ENCODE results near the gene ITGB7.
"Not testable (repeated sequence)": the region's sequence is repeated elsewhere in the genome, so short reads cannot be mapped to it uniquely, and the experiment has no call there.

The ITGB7 gene

DNA sequence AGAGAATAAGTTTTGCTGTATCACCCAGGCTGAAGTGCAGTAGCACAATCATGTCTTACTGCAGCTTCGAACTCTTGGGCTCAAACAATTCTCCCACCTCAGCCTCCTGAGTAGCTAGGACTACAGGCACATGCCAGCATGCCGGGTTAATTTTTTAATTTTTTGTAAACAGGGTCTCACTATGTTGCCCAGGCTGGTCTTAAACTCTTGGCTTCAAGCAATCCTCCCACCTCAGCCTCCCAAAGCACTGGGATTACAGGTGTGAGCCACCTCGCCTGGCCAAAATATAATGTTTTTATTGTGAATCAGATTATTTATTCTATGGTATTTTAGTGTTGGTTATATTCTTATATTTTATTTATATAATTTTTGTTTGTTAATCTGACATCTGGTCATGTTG, 30.3 kb downstream of the ITGB7 start:
- no peak for DNase-seq

DNA sequence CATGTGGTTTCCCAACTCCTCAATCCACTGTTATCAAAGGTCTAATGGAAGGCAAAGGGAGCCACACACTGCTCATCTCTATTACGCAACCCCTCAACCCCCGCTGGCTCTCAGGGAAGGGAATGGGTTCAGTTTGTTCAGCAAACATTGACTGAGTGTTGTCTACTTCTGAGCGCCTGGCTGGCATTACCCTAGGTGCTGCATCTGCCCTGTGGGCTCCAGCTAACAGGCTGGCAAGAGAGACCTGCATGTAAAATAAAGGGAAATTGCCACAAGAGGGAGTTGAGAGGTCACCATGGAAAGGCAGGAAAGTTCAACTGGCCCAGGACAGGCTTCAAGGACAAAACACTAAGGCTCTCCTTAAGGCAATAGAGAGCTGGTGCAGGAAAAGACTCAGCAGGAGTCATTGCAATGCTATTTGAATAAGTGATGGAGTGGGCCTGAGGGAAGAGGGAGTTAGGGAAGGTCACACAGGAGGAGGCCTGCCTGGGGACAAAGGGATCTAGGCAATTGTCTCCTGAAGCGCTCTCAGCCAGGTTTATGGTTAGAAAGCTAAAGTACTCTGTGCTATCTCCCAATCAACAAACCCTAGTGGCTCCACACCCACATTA, 32.1 kb downstream of the ITGB7 start:
- no peak for DNase-seq

DNA sequence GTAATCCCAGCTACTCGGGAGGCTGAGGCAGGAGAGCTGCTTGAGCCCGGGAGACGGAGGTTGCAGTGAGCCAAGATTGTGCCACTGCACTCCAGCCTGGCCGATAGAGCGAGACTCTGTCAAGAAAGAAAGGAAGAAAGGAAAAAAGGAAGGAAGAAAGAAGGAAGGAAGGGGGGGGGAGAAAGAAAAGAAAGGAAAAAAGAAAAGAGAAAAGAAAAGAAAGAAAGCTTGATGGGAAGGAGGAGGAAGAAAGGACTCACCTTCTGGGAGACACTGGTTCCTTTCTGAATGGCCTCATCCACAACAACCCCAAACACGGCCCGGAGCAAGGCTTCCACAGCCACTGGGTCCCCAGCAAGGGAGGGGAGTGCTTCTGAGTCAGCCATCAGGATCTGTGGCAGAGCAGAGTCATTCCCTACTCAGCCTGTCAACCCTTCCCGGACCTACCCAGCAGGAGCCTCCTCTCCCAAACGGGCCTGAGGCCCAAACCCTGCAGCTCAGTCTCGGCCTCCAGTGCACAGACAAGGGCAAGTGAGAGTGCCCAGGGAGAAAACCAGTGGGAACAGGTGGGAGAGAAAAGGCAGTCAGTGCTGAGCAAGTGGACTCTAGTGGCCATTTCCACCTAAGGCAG, 33.9 kb downstream of the ITGB7 start:
- DNase-seq, result no peak

DNA sequence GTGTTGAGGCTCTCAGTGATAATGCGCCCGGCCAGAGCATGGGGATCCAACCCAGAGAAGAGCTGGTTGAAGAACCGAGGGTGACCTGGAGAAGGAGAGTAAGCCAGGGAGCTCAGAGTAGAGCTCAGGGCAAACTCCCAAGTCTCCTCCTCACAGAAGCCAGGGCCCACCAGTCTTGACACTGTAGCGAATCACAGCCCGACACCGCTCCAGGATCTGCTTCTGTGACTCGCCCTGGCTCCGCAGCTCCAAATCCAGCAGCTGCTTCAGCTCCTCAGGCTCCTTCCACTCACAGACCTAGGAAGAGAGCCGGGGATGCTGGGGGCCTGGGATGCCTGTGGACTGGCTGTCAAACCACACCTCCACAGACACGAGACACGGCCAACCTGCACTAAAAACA, 34.7 kb downstream of the ITGB7 start:
- peak; percentile 14 for DNase-seq

DNA sequence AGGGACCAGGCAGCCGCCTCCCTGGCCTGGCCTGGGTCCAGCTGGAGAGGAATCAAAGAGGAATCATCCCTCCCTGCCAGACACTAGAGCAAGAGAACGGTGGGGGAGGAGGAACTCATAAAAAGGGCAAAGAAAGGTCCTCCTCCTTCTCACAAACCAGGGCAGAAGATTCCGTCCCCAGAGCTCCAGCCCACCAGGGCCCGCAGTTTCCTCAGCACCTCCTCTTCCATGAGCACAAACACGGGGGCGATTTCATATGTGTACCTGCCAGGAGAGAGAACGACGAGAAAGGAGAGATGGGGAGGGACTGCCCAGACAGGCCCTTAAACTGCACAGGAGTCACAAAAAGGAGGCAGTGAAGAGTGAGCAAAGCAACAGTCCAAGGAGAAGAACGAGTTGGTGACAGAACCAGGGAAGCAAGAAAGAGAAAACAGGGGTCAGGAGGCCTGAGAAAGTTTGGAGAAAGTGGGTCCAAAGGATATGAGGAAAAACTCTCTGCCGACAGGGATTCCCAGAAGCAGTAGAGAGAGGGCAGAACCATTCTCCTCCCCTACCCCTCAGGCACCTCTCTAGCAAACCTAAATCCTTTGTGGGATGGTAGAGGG, 35.2 kb downstream of the ITGB7 start:
- DNase-seq, result no peak

DNA sequence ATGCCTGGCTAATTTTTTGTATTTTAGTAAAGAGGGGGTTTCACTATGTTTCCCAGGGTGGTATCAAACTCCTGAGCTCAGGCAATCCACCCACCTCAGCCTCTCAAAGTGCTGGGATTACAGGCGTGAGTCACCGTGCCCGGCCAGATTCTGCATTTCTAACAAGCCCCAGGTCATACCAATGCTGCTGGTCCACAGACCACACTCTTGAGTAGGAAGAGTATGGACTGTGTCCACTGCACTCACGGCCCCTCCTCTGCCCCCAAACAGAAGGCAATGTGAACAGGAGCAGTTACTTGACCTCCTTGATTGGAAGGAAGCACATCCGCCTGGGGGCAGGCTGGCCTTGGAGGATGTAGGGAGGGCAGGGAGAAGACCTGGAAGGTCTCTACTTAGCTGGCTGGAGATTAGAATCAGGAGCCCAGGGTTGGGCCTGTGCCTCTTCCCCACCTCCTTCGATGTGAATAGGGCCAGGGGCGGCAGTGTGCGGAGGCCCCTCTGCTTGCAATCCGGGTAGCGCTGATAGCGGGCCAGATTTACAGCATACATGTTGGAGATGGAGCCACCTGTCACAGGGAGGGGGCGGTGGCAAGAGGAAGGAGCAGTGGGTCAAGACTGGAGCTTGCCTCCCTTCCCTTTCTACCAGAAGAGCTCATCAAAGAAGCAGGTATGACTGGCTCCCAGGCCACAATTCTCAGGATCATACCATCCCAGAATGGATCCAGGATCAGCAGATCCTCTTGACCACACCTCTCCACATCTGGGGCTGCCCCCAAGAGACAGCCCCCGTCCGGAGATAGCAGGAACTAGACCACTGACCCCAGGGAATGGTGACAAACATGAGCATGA, 36.0 kb downstream of the ITGB7 start:
- DNase-seq, result peak; percentile 9

DNA sequence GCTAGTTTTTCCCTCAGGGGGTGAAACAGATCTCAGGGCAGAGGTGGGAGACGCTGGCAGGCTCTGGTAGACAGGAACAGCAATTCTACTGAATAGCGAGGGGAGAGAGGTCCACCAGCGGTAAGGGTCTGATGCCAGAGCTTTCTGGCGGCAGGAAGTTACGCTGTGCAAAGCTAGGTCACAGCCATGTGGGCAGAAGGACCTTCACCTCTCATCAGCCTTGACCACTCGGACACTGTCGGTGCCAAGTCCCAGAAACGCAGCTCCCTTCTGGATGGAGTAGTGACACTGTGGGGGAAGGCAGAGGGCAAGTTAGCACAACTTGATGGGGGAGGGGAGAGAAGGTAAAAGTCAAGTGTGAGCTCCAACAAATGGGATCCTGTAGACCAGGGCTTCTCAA, 36.8 kb downstream of the ITGB7 start:
- DNase-seq, result peak; percentile 4

DNA sequence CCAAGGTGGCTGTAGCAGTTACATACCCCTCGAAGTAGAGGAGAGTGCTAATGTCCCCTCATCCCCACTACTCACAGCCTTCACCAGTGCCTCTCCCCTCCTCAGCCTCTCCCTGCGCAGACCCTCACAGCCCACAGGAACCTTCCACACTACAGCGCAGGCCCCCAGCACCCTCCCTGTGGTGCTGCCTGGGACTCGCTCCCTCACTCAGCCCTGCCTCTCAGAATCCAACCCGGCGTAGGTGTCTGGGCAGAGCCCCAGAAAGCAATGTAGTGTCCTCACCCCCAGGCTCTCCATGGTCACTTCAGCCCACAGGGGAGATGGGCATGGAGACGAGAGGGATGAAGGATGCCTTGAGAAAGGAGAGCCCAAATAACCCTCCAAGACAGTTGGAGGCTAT, 37.4 kb downstream of the ITGB7 start:
- peak; percentile 13 for DNase-seq

DNA sequence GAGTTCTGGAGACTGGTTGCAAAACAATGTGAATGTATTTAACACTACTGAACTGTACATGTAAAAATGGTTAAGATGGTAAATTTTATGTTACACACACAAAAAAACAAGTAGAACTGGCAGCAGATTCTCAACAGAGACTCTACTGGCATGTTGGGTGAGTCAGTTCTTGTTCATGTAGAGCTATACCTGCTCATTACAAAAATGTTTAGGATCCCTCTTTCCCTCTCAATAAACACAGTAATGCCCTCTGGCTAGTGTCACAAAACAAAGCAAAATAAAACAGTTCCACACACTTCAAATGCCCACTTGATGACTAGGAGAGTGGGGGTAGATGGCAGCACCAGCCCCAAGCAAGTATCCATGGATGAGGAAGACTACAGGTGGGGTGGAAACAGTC, 40.2 kb downstream of the ITGB7 start:
- no peak for DNase-seq

DNA sequence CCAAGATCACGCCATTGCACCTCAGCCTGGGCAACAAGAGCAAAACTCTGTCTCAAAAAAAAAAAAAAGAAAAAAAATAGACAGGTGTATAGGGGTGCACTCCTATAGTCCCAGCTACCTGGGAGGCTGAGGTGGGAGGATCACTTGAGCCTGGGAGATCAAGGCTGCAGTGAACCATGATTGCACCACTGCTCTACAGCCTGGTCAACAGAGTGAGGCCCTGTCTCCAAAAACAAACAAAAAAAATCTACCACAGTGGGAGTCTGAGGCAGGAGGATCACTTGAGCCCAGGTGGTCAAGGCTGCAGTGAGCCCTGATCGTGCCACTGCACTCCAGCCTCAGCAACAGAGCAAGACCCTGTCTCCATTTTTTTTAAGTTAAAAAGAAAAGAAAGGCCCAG, 44.0 kb downstream of the ITGB7 start:
- not testable (repeated sequence) for DNase-seq

DNA sequence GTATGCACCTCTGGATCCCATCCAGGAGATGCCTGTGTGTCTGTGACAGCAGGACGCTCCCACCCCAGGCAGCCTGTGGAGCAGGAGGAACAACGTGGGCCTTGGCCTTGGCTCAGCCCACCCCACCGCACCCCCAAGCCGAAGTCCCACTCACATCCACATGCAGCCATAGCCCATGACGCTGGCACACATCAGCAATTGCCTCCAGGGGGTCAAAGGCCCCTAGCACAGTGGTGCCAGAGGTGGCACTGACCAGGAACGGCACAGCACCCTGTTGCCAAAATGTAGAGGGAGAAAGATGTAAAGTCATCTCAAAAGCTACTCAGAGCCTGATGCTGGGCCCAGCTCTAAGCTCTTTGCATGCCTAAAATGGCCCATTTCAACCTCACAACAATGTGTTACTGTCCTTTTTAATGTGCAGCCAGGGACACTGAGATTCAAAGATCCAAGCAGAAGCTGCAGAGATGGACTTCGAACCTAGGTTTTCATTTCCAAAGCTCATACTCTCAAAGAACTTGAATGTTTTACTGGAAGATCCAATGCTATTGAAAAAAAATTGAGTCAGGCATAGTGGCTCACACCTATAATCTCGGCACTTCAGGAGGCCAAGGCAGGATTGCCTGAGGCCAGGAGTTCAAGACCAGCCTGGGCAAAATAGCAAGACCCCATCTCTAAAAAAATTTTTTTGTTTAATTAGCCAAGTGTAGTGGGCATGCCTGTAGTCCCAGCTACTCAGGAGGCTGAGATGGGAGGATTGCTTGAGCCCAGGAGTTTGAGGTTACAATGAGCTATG, 45.7 kb downstream of the ITGB7 start:
- no peak for DNase-seq

DNA sequence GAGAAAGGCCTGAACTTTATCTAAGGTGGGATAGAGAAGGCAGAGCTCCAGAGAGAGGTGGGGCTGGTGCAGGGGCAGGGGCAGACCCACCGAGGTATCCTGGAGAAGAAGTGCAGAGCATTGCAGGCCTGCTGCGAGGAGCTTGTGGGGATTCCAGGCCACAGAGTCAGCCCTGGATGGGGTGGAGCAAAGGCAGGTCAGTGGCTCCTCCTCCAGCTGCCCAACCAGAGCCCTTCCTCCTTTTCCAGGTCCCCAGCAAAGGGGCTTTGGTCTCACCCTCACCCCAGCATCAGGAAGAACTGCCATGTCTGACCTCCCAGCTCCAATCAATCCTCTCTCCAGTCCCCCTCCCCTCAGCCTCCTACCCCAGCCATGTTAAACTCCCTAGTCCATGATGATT, 46.4 kb downstream of the ITGB7 start:
- no peak for DNase-seq

DNA sequence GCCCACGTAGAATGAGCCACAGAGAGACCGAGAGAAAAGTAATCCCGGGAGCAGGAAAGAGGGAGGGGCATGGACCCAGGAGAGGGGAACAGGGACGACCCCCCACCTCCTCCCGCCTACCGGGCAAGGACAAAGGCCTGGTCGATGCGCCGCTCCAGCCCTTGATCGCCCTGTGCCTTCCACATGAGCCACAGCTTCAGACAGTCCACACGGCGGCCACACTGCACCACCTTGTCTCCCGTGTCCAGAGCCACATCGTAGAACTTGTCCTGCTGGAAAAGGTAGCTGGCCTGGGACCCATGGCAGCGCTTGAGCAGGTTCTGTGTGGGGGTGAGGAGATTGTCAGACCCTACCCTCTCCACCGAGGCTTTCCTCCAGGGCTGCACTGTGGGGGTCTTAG, 47.1 kb downstream of the ITGB7 start:
- DNase-seq, result no peak

DNA sequence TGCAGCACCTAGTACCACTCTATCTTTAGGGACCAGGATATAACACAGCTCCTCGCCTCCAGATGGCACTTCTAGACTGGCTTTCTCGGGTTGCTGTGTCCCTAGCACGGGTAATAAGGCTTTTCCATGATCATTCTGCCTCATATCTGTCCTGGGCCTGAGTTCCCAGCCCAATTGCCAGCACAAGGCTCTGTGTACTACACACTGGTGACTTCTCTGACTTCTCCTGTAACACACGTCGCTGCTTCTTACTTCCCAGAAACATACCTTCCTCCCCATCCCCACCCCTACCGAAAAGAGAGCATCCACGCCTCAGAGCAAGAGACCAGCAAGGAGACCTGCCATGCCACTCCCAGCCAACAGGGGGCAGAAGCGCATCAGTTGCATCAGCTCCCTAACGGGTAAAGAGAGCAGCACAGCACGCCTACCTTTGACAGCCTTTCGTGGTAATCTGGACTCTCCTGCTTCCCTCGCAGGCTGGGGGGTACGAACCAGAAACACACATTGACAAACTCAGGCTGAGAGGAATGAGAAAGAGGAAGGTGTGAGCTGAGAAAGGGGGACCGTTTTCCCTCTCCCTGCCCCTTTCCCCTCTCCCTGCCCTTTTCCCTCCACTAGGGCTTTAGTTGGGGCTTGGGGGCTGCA, 47.7 kb downstream of the ITGB7 start:
- peak; percentile 97 for DNase-seq

DNA sequence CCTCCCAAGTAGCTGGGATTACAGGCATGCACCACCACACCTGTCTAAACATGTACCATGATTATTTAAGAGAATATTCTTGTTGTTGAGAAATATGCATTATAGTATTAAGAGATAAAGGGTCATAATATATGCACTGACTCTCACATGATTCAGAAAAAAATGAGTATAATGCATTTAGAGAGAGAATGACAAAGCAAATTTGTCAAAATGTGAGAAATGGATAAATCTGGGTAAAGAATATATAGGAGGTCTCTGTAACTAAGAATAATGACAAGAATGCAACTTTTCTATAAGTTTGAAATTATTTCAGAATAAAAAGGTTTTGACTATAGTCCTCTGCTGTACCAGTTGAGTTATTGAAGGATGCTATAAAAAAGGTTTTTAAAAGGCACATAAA, 54.7 kb downstream of the ITGB7 start:
- DNase-seq, result no peak

DNA sequence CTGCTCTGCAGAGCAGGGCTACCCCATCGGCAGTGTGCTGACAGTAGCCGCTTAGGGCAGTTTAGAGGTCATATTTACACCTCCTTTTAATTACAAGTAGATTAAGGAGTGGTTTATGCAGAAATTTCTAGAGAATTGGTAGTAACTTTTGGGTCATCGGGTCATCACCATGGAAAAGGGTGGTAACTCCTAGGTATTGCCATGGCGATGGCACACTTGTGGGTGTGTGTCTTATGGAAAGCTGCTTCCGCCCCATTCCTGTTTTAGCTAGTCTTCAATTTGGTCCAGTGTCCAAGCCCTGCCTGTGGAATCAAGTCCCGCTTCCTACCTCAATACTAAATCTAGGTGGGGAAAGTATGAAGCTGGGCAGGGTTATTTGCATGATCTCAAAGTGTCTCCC, 56.0 kb downstream of the ITGB7 start:
- DNase-seq, result no peak

DNA sequence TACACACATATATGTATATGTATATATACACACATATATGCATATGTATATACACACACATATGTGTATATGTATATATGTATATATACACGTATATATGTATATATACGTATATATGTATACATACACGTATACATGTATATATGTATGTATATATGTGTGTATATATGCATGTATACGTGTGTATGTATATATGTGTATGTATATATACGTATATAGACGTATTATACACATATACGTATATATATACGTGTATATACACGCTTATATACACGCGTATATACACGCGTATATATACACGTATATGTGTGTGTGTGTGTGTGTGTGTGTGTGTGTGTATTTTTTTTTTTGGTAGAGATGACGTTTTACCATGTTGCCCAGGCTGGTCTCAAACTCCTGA, 59.4 kb downstream of the ITGB7 start:
- DNase-seq, result no peak

DNA sequence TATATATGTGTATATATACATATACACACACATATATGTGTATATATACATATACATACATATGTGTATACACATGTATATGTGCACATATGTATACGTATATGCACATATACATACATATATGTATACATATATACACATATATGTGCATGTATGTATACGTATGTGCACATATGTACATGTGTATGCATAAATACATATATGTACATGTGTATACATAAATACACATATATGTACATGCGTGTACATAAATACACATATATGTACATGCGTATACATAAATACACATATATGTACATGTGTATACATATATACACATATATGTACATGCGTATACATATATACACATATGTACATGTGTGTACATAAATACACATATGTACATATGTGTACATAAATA, 59.9 kb downstream of the ITGB7 start:
- no peak for DNase-seq

DNA sequence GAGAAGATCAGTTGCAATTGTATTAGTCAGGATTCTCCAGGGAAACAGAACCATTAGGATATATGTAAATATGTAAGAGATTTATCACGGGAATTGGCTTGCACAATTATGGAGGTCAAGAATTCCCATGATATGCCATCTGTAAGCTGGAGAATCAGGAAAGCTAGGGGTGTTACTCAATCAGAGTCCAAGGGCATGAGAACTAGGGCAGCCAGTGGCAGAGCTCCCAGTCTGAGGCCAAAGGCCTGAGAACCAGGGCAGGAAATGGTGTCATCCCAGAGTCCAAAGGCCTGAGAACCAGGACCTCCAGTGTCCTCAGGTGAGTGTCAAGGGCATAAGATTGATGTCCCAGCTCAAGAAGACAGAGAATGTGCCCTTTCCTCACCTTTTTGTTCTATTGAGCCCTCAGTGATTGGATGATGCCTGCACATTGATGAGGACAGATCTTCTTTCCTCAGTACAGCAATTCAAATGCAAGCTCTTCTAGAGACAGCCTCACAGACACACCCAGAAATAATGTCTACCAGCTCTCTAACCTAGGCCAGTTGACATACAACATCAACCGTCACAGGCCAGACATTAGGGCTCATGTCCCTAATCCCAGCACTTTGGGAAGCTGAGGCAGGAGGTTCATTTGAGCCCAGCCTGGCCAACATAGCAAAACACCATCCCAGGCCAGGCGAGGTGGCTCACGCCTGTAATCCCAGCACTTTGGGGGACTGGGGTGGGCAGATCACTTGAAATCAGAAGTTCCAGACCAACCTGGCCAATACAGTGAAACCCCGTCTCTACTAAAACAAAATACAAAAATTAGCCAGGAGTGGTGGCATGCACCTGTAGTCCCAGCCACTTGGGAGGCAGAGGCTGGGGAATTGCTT, 61.4 kb downstream of the ITGB7 start:
- DNase-seq, result no peak

DNA sequence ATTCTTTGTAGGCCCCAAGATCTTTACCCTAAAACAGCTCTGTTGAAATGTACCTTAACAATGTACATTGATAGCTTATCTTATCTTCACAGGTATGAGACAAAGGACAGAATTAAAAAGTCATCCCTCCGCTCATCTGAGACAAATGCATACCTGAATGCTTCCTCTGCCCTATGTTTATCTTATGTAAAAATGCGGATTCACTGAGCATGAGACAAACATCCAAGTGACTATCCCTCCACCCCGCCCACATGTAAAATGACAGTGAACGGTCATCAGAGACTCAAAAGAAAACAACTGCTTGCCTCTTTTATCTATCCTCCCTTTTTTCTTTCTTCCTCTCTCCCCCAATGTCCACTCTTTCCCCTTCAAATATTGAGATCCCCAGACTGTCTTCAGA, 63.7 kb downstream of the ITGB7 start:
- DNase-seq, result no peak
